Measurements from ENCODE around the gene CLN6.

Gene CLN6

DNA sequence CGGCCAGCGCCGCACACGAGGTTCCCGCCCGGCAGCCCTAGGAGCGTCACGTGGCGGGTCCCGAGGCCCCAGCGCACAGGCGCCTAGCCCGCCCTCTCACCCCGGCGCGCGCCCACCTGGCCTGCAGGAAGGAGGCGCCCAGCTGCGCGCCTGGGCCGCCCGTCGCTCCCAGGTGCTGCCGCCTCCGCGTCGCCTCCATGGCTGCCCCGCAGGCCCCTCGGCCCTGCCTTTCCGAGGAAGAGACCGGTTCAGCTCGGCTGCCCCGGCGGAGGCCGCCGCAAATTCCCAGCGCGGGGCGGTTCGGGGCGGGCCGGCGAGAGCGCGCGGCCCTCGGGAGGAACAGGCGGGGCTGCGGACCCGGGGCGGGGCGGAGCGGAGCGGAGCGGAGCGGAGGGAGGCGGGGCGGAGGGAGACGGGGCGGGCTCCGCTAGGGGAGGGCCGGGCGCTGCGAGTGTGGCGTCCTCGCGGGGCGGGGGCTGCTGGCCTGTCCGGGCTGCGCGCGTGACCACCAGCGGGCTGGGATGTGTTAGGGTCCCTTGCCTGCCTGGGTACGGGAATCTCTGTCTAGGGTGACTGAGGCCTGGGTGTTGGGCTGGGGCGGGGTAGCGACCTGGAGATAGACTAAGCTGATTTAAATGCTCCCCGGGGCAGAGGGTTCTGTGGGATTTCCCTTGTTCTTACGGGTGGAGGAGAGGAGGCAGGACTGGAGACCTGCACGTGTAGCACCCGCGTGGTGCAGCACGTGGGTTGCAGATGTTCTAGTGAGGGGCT lies at the start of gene CLN6:
Gene CLN6, minus strand, starts transcription at position 343 of the 771 bp plus-strand sequence. Its CDS starts 144 bp downstream, at position 199.
- peak; percentile 88 for DNase-seq

DNA sequence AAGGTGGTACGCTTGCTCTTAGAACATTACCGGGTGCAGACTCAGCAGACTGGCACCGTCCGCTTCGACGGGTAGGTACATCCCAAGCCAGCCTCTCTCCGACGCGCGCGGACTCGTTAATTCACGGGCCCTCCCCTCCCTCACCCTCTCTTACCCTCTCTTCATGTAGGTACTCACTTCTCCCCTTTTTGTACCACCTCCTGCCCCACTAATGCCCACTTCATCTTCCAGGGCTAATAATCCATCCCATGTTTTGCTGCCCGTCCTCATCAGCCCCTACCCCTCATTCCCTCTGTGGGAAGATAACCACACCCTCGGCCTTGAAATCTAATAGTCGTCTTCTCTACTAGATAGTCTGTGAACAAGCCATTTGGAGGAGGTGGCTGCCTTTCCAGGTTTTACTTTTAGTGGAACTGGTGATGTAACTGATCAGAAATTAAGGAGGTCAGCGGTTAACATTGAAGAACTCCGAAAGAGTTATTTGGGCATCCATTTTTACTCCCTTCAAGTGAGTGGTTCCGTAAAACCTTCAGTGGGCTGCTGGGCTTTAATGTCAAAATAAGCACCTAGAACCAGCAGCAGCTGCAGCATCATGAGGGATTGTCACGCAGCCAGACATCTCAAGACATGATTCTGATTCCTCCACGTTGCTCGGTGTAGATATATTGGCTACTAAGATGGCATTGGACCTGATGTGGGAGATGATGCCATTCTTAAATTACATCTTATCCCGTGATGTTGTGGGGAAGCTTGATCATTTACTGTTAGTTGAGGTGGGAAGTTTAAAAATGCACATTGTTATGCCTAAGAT lies 49.3 kb upstream of the CLN6 start:
- no peak for DNase-seq

DNA sequence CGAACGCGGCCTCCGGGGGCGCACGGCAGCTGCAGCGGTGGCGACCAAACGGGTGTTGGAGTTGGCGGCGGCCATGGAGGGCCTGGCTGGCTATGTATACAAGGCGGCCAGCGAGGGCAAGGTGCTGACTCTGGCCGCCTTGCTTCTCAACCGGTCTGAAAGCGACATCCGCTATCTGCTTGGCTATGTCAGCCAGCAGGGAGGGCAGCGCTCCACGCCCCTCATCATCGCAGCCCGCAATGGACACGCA lies 48.7 kb upstream of the CLN6 start:
- no peak for DNase-seq

DNA sequence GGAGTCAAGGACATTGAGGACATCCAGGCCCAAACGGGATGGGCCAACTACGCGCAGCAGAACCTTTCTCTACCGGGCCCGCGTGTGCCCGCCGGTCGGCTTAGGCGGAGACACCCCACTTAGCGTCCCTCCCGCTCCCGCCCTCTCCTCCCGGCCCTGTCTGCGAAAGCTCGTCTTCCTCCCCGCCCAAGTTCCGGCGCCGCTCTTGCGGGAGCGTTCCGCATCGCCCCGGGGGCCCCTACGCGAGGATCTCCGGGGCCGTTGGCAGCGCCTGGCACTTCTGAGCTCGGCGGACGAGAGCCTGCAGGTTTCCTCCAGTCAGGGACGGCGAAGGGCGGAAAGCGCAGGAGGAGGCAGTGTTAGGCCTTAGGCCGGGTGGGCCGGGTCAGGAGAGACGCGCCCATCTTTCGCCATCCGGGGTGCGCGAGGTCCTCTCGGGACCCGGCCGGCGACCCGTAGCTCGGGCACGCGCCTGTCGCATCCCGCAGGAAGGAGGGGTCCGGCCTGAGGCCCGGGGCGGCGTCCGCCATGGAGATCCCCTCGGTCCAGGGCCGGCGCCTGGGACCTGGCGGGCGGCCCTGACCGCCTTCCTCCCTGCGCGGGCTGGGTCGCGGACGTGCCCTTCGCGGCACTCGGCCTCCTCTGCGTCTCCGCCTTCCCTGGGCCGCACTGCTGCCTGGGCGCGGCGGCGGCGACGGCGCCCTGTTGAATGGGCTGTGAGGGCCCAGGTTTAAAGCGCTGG lies 48.2 kb upstream of the CLN6 start, which contains the start of gene FEM1B:
Gene FEM1B, plus strand, starts transcription at position 143 of the 742 bp plus-strand sequence. CDS start 673 bp downstream, outside the sequence.
- peak; percentile 90 for DNase-seq

DNA sequence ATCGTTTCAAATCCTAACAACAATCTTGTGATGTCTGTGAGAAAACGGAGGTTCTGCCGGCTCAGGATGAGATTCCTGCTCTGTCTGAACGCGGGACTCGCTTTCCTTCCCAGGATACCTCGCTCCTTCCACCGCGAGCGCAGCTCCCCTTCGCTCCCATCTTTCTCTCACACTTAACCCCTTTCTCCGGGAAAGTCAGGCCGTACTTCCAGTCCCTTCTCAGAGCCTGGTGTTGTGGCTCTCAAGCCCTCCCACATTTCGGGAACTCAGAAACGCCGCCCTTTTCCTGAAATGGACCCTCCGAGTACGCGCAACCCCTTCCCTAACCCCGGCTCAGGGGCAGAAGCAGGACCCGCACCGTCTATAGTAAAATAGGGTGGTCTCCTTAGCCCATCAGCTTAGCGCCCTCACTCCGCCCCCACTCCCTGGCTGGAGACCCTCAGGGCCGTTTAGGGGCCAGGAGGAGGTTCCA lies 47.6 kb upstream of the CLN6 start:
- DNase-seq: no peak

DNA sequence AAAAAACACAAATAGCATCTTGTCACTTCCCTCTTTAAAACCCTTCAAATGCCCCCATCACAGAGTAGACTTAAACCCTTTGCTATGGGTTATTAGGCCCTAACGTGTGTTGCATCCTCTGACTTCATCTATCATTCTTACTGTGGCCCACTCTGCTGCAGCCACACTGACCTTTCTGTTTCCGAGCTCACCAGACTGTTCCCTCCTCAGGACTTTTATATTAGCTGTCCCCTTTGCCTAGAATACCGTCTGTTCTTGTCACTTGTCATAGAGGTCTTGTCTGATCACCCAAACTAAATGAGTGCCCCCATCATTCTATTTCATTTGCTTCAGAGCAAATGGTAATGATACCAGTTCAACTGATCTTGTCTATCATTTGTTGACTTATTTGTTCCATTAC lies 47.1 kb upstream of the CLN6 start:
- DNase-seq: no peak

DNA sequence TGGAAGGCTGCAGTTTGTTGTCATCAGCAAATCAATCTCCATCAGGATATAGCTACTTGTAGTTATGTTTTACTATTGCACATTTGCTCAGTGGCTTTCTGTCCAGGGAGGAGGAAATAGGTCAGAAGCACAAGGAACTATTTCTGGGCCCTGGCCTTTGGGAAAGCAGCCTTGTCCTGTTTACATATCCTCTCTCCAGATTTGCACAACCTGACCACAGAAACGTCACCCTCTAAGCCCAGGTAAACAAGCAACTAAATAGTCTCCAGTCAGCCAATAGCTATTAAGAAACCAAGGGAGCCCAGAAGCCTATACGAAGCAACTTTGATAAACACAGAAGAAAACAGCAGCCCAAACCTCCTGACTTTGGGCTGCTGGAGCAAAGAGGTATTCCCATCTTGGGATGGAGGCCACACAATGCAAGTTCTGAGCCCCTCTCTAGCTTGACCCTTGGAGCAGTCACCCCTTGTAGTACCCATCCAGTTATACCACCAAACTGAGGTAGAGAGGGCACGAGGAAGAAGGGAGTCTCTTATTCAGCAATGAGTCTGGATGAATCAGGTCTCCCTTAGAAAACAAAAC lies 45.7 kb upstream of the CLN6 start:
- no peak for DNase-seq

DNA sequence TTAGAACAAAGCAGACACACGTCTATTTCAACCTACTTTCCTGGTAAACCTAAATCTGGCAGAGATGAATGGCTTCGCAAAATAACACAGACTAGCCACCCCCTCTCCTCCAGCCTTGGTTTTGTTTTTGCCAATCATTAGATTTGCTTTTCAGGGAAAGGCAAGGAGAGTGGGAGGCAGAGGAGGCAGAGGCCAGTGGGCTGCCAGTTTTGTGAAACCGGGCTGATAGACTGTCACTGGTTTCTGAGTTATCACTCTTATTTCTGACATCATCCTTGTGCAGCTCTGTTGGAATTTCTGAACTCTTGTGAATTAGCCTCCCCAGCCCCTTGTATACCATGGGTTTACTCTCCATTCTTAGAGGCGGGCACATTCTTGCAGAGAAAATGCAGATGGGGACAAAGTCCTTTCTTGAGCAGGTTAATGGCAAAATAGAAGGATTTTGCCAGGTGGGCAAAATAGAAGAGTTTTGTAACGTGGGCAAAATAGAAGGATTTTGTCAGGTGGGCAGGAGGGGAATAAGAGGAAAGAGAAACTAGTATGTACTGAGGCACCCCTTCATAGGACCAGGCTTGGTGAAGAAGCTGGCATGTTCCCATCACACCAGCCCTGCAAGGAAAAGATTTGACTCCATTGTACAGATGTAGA lies 44.8 kb upstream of the CLN6 start:
- no peak for DNase-seq

DNA sequence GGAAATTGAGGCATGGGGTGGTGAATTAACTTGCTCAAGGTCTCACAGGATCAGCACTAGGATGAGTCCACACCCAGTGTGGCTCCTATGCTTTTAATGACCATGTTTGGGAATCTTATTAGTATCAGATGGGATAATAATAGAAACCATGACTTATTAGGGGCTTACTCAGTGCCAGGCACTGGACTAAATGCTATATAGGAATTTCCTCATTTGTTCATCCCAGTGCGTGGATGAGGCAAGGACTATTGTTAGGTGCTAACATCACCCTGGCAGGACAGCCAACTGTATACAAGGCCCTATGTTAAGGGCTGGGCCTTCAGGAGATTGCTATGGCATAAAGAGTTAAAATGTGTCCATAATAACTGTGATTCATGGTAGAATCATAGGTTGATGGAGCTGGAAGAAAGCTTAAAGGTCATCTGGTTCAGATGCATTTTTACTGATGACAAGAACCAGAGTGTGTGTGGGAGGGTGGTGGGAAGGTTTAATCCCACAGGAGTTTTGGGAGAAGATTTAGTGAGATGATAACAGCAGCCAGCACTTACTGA lies 43.3 kb upstream of the CLN6 start:
- DNase-seq: no peak

DNA sequence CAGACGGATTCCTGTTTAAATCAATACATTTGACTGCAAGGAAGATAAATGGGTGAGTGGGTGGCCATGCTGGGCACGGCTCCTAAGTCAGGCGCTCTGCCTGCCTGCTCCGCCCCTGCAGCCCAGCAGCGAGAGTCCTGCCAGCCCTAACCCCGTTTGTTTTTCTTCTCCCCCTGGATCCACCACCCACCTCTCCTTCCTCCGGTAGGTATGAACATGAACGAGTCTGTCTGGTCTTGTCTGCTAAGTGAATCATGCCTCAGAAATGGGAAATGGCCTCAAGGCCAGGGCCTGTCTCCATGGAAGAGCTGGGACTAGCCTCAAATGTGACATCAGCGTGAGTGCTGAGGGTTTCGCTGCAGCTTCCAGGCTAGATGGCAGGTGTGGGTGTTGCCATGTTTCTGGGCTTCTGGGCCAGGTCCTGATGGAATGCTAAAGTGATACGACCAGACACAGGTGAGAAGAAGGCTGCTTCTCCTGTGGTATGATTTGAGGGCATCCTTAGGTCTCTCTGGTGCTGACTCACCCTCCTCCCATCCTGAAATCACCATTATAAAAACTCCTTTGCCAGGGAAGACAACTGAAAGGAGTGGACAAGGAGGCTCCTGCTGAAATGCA lies 42.4 kb upstream of the CLN6 start:
- DNase-seq: no peak

DNA sequence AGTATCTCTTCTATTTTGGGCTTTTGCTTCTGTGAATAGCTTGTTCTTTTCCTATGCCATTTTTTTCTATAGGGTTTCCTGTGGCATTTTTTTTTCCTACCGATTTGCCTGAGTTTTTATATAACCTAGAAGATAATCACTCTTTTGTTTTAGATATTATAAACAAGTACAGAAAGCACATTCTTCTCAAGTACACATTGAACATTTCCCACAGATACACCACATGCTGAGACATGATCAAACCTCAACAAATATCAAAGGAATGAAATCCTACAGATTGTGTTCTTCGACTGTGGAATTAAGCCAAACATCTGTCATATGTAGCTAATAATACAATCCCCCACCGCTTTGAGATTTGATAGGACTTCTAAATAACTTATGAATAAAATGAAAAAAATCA lies 38.9 kb upstream of the CLN6 start:
- no peak for DNase-seq

DNA sequence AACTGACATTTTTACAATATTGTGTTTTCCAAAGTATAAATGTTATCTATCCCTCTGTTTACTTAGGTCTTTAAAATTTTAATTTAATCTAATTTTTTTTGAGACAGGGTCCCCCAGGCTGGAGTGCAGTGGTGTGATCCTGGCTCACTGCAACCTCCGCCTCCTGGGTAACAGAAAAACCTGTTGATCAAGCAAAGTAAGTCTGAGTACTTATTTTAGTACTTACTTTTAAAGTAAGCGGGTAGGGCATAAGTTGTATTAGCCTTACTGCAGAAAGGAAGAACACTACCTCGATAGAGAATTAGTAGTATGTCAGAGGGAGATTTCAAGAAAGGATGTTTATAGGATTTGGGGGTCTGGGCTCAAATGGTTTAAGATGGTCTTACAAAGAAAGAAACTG lies 36.1 kb upstream of the CLN6 start:
- no peak for DNase-seq

DNA sequence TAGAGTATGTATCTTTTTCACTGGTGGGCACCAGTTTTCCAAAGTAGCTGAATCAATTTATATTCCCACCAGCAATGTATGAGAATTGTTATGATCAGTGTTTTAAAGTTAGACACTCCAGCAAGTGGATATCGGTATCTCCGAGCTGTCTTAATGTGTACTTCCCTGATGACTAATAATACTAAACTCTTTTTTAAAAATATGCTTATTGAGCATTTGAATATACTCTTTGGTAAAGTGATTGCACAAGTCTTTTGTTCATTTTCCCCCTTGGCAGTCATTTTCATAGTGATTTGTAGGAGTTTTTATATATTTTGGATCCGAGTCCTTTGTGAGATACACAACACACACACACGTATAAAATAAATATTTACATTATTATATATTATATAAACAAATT lies 35.6 kb upstream of the CLN6 start:
- DNase-seq: no peak

DNA sequence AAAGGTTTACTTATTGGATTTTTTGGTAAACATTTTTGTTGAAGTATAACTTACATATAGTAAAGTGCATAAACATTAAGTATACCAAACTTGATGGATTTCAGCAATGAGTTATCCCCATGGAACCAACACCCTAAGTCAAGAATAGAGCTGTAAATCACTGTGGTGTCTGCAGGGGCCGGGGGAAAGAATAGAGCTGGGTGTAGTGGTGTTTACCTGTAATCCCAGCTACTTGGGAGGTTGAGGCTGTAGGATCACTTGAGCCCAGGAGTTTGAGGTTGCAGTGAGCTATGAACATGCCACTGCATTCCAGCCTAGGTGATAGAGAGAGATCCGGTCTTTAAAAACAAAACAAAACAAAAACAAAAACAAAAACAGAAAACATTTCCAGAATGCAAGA lies 34.8 kb upstream of the CLN6 start:
- no peak for DNase-seq

DNA sequence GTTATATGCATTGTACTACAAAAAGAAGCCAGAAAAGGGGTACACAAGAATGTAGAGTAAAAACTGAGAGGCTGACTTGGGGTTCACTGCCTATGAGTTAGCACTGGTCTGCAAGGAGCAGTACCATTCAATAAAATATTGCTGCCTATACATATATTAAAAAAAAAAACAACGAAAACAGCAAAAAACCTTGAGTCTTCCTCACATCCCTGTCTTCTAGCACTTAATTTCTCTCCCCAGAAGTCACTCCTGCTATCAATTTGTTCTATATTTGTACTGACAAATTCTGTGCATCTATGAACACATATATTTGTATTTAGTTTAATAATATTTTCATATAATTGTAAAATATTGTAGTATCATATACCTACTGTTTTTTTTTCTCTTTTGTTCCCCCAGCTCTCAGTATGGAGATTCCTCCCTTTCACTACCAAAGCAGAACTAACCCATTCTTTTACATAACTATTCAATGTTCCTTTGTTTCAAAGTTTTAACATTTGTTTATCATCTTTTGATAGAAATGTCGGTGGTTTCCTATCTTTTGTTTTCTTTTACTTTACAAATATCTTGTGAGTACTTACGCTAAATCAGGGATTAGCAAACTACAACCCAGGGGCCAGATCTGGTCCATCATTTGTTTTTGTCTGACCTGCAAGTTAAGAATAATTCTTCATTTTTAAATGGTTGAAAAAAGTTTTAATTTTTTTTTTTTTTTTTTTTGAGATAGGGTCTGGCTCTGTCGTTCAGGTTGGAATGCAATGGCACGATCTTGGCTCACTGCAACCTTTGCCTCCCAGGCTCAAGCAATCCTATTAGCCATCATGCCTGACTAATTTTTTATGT lies 33.2 kb upstream of the CLN6 start:
- DNase-seq: no peak

DNA sequence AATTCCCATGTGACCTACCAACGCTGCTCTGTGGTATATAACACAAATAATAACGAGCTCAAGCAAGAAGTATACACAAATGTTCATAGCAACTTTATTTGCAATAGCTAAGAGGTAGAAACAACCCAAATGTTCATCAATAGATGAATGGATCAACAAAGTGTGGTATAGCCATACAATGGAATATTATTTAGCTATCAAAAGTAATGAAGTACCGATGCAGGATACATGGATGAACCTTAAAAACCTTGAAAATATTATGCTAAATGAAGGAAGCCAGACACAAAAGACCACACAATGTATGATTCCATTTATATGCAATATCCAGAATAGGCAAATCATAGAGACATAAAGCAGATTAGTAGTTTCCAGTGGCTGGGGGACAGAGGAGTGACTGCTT lies 32.5 kb upstream of the CLN6 start:
- DNase-seq: no peak

DNA sequence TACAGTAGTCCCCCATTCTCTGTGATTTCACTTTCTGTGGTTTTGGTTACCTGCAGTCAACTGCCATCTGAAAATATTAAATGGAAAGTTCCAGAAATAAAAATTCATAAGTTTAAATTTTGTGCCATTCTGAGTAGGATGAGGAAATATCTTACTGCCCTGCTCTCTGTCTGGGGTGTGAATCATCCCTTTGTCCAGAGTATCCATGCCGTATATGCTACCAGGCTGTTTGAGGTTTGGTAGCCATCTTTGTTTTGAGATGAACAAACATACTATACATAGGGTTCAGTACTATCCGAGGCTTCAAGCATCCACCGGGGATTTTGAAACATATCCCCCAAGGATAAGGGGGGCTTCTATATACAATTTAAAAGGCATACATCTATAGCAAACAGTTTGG lies 31.7 kb upstream of the CLN6 start:
- DNase-seq: no peak

DNA sequence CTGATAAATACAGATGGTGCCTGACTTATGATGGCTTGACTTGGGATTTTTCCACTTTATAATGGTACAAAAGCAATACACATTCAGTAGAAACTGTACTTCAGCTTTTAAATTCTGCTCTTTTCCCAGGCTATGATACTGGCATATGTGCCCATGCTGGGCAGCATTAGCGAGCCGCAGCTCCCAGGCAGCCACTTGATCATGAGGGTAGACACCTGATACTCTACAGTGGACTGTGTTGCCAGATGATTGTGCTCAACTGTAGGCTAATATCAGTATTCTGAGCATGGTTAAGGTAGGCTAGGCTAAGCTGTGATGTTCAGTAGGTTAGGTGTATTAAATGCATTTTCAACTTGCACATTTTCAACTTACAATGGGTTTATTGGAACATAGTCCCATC lies 30.4 kb upstream of the CLN6 start:
- no peak for DNase-seq

DNA sequence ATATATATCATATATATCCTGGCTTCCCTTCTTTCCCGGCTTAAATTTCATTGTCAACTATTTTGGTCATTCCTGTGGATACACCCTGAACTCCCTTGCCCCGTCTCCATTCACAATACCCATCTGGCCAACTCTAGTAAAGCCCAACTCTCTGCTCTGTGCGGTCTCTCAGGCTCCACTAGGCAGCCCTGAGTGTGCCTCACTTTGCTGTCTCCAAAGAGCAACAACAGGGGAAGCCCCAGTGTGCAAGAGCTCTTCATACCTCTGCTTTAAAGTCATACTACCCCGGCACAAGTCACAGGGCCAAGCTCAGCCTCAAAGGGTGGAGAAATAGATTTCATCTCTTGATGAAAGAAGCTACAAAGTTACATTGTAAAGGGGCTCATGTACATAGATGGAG lies 29.2 kb upstream of the CLN6 start:
- DNase-seq: peak; percentile 22

DNA sequence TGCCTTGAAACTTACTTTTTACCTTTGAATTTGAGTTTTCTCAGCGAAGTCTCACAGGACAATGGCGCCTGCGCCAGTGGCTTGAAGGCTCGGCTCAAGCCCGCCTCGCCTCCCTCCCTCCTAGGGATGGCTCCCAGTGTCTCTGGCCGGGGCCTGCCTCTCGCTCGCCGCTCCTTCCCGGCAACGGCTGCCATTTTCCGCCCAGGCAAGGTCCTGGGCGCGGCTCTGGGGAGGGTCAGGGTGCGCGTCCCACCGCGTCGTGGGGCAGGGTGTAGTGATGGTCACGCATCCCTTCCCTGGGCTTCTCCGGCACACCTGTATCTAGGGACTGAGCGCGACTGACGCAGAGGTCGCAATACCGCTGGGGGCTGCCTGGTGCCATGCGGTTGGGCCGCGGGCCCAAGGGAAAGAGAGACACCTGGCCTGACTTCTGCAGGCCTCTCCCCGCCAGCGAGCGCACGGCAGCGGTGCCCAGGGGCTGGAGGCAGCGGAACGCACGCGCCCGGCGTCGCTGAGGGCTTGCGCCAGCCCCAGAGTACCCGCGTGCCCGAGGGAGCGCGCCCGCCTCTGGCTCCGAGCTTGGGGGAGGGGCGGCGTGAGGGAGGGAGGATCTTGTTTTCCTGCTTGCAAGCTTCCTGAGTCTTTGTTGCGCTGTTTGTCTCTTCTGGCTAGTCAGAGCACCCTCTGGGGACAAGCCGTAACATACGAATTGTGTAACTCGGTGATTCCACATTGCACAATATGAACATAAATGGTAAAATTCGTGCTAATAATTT lies 27.3 kb upstream of the CLN6 start:
- DNase-seq: peak; percentile 82
